Hepatocyte (in vitro differentiated cells): ENCODE data around the gene DOCK1.

Source experiments
- EZH2 ChIP-seq: fragments of 200-600 bp; sonication (generic); IDR thresholded peaks from 2 replicates; pipeline ENCODE4 v1.6.1; 2016; ENCODE audit warnings: antibody characterized with exemption, mild to moderate bottlenecking, borderline replicate concordance
- EZH2phosphoT487 ChIP-seq: fragments of 200-600 bp; sonication (generic); IDR thresholded peaks from one replicate; pipeline ENCODE4 v1.6.1; 2018; ENCODE audit warnings: antibody characterized with exemption, mild to moderate bottlenecking, low read depth, moderate library complexity; ENCODE audit not compliant: unreplicated experiment, severe bottlenecking
- TF ChIP-seq, protein P1 (sequence below): fragments of 200-600 bp; sonication (generic); IDR thresholded peaks from 2 replicates; pipeline ENCODE4 v1.5.1; 2016; ENCODE audit warnings: antibody characterized with exemption, mild to moderate bottlenecking; ENCODE audit not compliant: poor library complexity

DNA sequence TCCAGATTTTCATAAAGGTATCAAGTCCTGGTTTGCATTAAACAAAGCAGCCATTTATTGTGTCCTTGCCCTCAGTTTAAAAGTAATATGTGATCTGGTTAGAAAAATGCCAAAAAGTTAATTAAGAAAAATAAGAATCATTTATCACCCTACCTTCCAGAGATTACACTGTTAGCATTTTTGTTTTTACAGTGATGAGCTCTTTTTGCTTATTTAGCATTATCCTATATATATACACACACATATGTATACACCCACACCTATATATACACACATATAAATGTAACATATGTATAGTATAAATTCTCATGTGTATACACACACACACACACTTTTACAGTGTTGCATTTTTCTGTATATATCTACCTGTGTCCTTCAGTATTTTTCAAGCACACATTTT is 163.3 kb downstream of the DOCK1 start:
- TF ChIP-seq, protein P1, sequence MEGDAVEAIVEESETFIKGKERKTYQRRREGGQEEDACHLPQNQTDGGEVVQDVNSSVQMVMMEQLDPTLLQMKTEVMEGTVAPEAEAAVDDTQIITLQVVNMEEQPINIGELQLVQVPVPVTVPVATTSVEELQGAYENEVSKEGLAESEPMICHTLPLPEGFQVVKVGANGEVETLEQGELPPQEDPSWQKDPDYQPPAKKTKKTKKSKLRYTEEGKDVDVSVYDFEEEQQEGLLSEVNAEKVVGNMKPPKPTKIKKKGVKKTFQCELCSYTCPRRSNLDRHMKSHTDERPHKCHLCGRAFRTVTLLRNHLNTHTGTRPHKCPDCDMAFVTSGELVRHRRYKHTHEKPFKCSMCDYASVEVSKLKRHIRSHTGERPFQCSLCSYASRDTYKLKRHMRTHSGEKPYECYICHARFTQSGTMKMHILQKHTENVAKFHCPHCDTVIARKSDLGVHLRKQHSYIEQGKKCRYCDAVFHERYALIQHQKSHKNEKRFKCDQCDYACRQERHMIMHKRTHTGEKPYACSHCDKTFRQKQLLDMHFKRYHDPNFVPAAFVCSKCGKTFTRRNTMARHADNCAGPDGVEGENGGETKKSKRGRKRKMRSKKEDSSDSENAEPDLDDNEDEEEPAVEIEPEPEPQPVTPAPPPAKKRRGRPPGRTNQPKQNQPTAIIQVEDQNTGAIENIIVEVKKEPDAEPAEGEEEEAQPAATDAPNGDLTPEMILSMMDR: no peak
- TF ChIP-seq EZH2phosphoT487 (no peak), EZH2 (no peak)
